GM19023 (cell line): ENCODE results near the gene MYH7.
"Not testable (repeated sequence)": the region's sequence is repeated elsewhere in the genome, so short reads cannot be mapped to it uniquely, and the experiment has no call there.

Source experiments
- ATAC-seq: cut with Tn5 transposase; IDR thresholded peaks from one replicate; pipeline ENCODE4 v1.9.1; 2021; ENCODE audit warnings: mild to moderate bottlenecking, moderate library complexity; ENCODE audit not compliant: unreplicated experiment

Gene MYH7

GRCh38 chr14:23435543-23436326 lies at the start of gene MYH7:
Gene MYH7, minus strand, starts transcription at chr14:23435660. Its CDS starts 1,928 bp downstream, at chr14:23433732.
- ATAC-seq, result no peak

DNA sequence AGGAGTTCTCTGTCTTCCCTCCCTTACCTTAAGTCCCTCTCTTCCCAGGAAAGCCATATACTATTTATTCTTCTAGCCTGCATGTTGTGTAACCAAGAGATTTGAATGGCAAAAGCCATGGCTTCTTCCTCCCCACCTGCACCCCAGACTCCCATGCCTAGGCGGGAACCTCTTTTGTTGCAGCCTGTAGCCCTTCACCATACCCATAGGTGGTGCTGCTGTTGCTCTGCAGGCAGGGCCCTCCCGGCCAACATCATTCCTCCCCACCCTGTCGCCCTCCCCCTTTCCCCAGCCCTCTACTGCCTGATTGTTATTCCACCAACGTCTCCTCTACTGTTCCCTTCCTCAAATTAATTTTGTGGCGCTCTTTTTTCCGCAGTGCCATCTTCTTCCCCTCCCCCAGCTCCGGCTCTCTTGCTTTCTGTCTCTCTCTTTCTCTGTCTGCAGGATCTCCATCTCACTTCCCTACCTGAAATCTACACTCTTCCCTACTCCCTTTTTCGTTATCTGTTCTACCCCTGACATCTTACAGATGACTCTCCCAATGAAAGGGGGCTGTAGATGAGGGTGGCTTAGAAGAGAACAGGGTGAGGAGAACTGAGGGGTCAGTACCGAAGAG lies 47.9 kb upstream of the MYH7 start:
- no peak for ATAC-seq

GRCh38 chr14:23482823-23483148 lies 47.3 kb upstream of the MYH7 start:
- no peak for ATAC-seq

DNA sequence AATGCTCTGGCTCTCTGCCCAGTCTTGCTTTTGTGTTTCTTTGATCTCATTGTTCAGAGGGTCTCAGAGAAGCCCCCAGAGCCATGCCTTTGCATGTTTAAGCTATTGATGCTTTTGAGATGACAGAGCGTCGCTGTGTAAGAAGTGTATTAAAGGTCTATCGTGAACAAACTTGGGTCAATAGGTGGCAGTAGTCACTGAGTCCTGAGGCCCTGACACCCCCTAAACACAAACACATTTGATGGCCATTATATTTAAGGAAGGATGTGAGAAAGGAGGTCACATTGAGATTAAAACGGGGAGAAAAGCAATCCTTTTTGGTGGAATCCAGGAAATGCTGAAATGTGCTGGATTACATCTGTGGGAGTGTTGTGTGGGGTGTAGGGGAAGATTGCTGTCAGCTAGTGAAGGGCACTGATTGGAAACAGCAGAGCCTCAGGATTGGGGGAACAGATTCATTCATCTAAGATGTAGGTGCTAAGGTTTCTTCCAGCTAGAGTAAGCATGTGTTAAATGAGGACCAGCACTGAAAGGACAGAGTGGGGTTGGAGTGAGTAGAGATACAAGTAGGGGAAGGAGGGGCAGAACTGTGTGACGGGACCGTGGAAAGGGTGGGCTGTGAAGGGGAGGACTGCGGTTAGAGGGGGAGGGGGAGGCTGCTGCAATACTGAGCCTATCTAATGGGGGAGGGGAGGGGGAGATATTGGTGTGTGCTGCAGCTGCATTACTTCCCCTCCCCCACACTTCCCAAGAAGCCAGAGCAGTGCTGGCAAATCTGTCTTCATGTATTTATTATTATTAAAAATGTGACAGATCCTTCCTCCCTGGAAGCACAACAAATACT lies 46.7 kb upstream of the MYH7 start:
- no peak for ATAC-seq

DNA sequence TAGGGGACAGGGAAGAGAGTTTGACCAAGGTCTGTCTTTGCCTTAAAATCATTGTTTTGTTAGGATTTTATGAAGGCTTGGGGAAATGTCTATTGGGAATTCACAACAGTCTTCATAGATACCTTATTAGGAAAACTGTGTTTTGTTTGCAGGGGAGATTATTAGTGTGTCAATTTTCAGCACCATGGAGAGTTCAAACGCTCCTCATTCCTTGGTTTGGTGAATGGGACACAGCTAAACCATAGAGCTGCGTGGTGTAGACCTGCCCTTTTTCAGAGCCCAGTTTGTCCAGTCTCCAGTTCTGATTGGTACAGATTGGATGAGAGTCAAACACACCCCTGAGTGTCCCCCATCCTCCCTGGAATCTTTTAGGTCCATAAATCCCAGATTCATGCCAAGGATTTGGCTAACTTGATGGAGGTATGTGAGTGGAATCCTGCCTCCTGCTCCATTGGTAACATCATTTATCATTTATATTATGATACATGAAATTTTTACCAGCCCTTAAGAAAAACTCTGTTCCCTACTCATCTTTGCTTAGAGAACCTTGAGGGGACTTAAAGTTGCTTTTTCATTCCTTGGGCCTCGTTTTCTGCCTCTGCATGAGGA lies 46.0 kb upstream of the MYH7 start:
- no peak for ATAC-seq

DNA sequence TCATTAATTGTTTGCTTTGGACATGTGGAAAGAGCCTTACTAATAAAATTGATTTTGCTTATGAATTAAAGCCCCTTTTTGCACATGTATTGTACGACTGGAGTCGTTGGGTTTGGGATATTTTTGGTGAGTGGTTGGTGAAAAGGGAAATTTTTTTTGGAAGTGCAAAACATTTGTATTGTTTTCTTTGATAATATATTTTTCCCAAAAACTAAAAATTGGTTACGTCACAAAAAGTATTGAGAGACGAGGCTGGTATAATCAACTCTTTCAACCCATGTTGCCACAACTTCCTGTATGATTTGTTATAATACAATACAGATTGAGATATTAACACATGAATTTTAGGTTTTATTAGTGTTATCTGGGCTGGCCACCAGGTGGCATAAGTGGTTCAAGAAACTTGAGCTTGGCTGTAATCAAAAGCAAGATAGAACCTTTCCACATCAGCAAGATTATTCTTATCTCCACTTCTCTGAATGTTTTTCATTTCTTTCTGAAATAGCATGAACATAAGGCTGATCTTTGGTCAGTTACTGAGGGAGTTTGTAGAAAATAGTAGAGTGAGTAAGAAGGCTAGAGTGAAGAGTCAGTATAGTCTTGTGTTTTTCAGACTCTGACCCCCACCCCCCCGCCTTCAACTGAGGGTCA lies 42.8 kb upstream of the MYH7 start:
- ATAC-seq, result no peak

DNA sequence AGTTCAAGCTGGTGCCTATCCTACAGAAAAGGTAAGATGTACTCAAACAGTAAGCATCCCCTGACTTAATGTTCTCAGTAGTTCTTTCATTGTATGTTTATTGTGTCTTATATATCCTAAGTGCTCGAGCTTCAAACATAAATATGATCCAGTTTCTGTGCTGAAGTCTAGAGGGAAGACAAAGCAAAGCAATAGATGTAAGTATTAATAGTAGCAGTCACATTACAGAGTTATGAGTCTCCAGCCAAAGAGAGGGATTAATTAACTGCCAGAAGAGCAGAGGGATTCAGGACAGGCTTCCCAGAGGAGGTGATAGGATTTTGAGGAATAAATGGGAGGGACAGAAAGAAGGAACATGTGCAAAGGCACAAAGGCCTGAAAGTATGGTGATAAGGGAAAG lies 35.5 kb upstream of the MYH7 start:
- ATAC-seq, result no peak

DNA sequence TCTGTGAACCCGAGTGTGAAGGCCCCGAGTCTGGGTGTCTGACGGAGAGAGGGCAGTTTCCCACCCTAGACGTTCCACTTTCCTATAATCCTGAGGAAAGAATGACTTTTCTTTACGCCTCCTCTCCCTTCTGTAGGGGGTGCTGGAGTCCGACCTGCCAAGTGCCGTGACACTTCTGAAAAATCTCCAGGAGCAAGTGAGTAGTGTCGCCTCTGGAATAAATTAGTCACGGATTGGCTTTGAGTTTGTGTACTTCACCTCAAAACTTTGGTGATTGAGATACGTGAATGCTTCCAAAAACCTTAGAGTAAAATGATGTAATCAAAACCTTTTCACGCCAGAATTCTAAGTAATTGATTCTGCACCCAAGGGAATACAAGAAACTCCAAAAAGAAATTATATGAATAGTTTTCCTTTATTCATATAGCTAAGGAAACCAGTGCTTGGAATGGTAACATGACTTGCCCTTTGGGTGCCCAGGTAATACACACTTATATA lies 34.5 kb upstream of the MYH7 start:
- peak; percentile 12 for ATAC-seq

- peak; percentile 95 for ATAC-seq
Measured at GRCh38 chr14:23469127-23469905, 33.9 kb upstream of the MYH7 start, which contains the start of gene NGDN. Gene NGDN, plus strand, starts transcription at chr14:23469703. Its CDS starts 13 bp downstream, at chr14:23469716.

GRCh38 chr14:23468704-23469126 lies 33.3 kb upstream of the MYH7 start:
- ATAC-seq, result no peak

DNA sequence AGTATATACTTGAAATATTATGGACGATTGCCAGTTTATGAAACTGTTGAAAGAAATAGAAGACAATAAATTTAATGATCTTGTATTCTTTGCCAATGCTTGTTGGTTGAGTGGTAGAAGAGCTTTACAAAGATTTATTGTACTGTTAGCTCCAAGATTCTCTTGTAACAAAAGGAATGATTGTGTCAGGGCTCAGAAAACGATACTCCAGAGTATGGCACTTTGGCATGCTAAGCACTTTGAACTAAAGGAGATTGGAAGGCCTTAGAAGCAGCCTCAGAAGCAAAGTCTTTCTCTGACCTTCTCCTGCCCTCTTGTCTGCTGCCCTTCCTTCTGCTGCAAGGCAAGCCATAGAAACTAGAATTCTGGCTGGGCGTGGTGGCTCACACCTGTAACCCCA lies 29.8 kb upstream of the MYH7 start:
- no peak for ATAC-seq

DNA sequence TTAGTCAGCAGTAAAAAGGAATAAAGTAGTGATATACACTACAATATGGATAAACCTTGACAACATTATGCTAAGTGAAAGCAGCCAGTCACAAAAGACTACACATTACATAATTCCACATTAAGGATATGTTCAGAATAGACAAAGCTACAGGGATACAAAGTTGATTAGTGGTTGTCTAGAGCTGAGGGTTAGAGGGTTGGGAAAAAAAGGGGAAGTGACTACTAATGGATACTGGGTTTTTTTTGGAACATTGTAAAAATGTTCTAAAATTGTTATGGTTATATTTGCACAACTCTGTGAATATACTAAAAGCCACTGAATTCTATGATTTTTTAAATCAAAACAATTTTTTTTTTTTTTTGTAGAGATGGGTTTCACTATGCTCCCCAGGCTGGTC lies 29.2 kb upstream of the MYH7 start:
- no peak for ATAC-seq

DNA sequence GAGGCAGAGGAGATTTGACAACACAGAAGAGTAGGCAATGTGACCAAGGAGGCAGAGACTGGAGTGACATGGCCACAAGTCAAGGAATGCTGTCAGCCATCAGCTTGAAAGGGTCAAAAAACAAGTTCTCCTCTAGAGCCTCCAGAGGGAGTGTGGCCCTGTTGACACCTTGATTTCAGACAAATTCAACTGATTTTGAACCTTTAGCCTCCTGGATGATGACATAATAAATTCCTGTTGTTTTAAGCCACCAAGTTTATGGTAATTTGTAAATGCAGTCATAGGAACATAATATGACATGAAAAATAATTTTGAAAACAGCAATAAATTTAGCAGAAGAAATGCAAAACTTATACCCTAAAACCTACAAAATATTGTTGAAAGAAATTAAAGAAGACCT lies 25.5 kb upstream of the MYH7 start:
- no peak for ATAC-seq

DNA sequence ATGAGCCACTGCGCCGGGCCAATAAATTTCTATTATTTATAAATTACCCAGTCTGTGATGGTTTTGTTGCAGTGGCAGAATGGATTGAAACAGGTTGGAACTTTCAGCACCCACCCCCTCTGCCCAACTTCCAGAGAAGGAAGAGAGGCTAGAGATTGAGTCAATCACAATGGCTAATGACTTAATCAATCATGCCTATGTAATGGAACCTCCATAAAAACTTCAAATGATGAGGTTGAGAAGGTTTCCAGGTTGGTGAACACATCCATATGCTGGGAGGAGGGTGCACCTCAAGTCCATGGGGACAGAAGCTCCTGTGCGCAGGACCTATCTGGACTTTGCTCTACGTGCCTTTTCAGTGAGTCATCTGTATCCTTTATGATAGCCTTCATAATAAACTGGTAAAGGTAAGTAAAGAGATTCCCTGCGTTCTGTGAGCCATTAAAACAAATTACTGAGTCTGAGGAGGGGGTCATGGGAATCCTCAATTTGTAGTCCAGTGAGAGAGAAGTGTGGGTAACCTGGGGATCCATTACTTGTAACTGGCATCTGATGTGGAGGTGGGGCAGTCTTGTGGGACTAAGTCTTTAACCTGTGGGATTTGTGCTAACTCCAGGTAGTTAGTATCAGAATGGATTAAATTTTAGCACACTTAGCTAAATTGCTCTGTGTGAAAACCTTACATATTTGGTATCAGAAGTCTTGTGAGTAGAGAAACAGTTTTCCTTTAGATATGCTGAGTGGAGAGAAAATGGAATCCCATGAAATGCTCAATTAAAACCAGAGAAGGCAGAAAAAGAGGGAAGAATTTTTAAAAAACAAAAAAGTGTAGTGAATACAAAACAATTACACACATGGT lies 22.4 kb upstream of the MYH7 start:
- no peak for ATAC-seq

- not testable (repeated sequence) for ATAC-seq
Measured at GRCh38 chr14:23456883-23457586, 21.6 kb upstream of the MYH7 start.

GRCh38 chr14:23454445-23454856 lies 19.0 kb upstream of the MYH7 start:
- ATAC-seq, result no peak

GRCh38 chr14:23452237-23452636 lies 16.8 kb upstream of the MYH7 start:
- ATAC-seq, result no peak

- no peak for ATAC-seq
Measured at GRCh38 chr14:23450379-23450778, 14.9 kb upstream of the MYH7 start.
